Measurements from ENCODE around the gene NR4A1.
A peak's percentile ranks its signal among the peaks of the same experiment; 100 is the strongest.

Gene NR4A1

DNA sequence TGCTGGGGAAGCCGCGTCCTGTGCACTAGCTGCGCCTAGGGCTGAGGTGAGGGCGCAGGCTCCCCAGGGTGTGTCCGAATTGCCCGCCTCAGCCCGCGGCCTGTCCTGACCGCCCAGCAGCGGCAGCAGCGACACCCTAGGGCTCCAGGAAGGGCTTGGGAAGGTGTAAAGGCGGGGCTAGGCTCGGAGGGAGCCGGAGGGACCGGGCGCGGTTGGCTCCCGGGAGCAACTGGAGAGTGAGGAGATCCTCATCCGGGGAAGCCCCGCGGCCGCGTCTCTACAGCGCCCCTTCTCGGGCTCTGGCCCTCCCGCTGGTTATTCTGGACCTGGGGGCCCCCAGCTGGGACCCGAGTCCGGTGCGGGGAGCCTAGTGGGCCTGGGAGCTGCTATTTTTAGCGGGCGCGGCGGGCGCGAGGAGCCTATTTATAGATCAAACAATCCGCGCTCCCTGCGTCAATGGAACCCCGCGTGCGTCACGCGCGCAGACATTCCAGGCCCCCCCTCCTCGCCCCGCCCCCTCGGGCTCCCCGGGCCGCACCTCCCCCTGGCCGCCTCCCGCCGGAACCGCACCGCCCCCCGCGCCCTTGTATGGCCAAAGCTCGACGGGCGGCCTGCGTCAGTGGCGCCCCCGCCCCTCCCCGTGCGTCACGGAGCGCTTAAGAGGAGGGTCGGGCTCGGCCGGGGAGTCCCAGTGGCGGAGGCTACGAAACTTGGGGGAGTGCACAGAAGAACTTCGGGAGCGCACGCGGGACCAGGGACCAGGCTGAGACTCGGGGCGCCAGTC, at the start of gene NR4A1:
NR4A1 (plus strand) TSS at position 685 of the 784 bp plus-strand sequence. CDS start 2,887 bp downstream, outside the sequence.
- TF ChIP-seq JUND (IDR thresholded peaks at IDR 0.05; ENCODE audit: low read depth): no peak
- in situ Hi-C loops (cut with HindIII; ENCODE audit: low pct_unique_long_range_greater_than_20kb, low sequenced_read_pairs): no loop called here
- DNase-seq (ENCODE audit: low read depth in 1 of 2, low spot score in 1 of 2): peak; percentile 95 to 98

GRCh38 chr12:52003016-52003550, 48.2 kb upstream of the NR4A1 start:
- in situ Hi-C loops (cut with HindIII; ENCODE audit: low pct_unique_long_range_greater_than_20kb, low sequenced_read_pairs): no loop called here
- no peak for DNase-seq (ENCODE audit: low read depth in 1 of 2, low spot score in 1 of 2)
- TF ChIP-seq JUND (IDR thresholded peaks at IDR 0.05; ENCODE audit: low read depth): no peak

DNA sequence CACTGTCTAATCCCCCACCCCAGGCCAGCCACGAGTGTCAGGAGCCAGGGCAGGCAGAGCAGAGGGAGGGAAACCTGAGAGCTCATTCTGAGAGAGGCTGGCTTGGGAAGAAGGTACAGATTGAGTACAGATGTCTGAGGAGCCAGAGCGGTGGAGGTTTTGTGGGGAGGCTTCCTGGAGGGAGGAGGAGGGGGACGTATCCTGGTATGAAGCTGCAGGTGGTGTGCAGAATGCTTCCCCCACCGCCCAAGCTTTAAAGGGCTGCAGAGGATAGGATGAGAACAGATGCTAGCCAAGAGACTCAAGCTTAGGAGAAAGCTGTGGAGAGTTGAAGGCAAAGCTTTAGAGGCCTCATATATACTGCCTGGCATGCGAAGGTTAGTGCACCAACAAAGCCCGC, 47.7 kb upstream of the NR4A1 start:
- TF ChIP-seq JUND (IDR thresholded peaks at IDR 0.05; ENCODE audit: low read depth): no peak
- in situ Hi-C loops (cut with HindIII; ENCODE audit: low pct_unique_long_range_greater_than_20kb, low sequenced_read_pairs): no loop called here
- DNase-seq (ENCODE audit: low read depth in 1 of 2, low spot score in 1 of 2): no peak

- in situ Hi-C loops (cut with HindIII; ENCODE audit: low pct_unique_long_range_greater_than_20kb, low sequenced_read_pairs): no loop called here
- TF ChIP-seq JUND (IDR thresholded peaks at IDR 0.05; ENCODE audit: low read depth): no peak
- DNase-seq (ENCODE audit: low read depth in 1 of 2, low spot score in 1 of 2): peak; percentile 86 to 97
These were observed 47.1 kb upstream of the NR4A1 start for GRCh38 chr12:52004042-52004648.

- TF ChIP-seq JUND (IDR thresholded peaks at IDR 0.05; ENCODE audit: low read depth): no peak
- in situ Hi-C loops (cut with HindIII; ENCODE audit: low pct_unique_long_range_greater_than_20kb, low sequenced_read_pairs): no loop called here
- DNase-seq (ENCODE audit: low read depth in 1 of 2, low spot score in 1 of 2): no peak
These were observed 45.9 kb upstream of the NR4A1 start for GRCh38 chr12:52005218-52005902.

GRCh38 chr12:52005903-52006703, 45.1 kb upstream of the NR4A1 start:
- TF ChIP-seq JUND (IDR thresholded peaks at IDR 0.05; ENCODE audit: low read depth): no peak
- no peak for DNase-seq (ENCODE audit: low read depth in 1 of 2, low spot score in 1 of 2)
- in situ Hi-C loops (cut with HindIII; ENCODE audit: low pct_unique_long_range_greater_than_20kb, low sequenced_read_pairs): no loop called here

GRCh38 chr12:52006726-52007157, 44.5 kb upstream of the NR4A1 start, which contains the start of gene TAMALIN:
Gene TAMALIN (plus strand): TSS chr12:52006946. CDS start chr12:52007020, 74 bp downstream.
- TF ChIP-seq JUND (IDR thresholded peaks at IDR 0.05; ENCODE audit: low read depth): no peak
- in situ Hi-C loops (cut with HindIII; ENCODE audit: low pct_unique_long_range_greater_than_20kb, low sequenced_read_pairs): no loop called here
- DNase-seq (ENCODE audit: low read depth in 1 of 2, low spot score in 1 of 2): no peak

GRCh38 chr12:52007158-52007921, 43.9 kb upstream of the NR4A1 start:
- TF ChIP-seq JUND (IDR thresholded peaks at IDR 0.05; ENCODE audit: low read depth): no peak
- in situ Hi-C loops (cut with HindIII; ENCODE audit: low pct_unique_long_range_greater_than_20kb, low sequenced_read_pairs): no loop called here
- DNase-seq (ENCODE audit: low read depth in 1 of 2, low spot score in 1 of 2): no peak

GRCh38 chr12:52007982-52008510, 43.2 kb upstream of the NR4A1 start:
- no peak for DNase-seq (ENCODE audit: low read depth in 1 of 2, low spot score in 1 of 2)
- no peak for TF ChIP-seq JUND (IDR thresholded peaks at IDR 0.05; ENCODE audit: low read depth)
- in situ Hi-C loops (cut with HindIII; ENCODE audit: low pct_unique_long_range_greater_than_20kb, low sequenced_read_pairs): no loop called here

DNA sequence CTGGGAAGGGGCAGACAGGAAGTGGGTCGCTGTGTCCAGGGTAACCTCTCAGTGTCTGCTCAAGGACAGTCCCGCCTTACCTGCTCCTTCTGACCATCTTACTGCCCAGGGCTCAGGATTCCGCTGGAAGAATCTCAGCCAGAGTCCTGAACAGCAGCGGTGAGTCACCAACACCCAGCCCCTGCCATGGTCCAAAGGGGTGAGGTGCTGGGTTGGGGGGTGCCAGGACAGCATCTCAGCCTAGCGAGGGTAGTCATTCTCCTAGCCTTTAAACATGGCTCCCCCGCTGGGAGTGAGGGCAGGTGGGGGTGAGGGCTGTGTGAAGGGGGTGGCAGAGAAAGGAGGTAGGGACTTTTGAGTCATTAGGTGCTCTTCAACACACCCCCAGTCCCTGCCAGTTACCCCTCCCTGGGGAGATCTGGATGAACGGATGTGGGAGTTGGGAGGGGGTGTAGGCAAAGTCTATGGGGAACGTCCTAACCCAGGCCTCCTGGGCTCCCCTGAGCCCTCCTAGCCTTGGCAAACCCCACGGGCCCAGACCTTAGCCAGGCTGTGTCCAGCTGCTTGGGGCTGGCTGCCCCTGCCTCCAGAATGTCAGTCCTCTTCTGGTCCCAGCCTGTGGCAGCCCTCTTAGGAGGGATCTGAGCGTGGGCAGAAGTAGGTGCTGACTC, 42.0 kb upstream of the NR4A1 start:
- in situ Hi-C loops (cut with HindIII; ENCODE audit: low pct_unique_long_range_greater_than_20kb, low sequenced_read_pairs): no loop called here
- DNase-seq (ENCODE audit: low read depth in 1 of 2, low spot score in 1 of 2): no peak
- no peak for TF ChIP-seq JUND (IDR thresholded peaks at IDR 0.05; ENCODE audit: low read depth)

Measured in T47D (cell line).